ENCODE measurements around the gene ELF1. TPM values are rescaled to one million over a fixed set of nuclear protein-coding genes. Genes with fewer than 3 reads are reported as not detected.

The ELF1 gene
- total and polyA plus RNA-seq, 9 donors: 21.7 to 39.5 (median 28.7) TPM

- H3K27ac ChIP-seq (ENCODE audit: low read length): no peak overlapping the region
- peaks cover 15% of the 10 kb centered on the region for H3K4me1 ChIP-seq (ENCODE audit: control insufficient read depth, insufficient read depth, low read length)
- no peak overlapping the region for H3K4me3 ChIP-seq (ENCODE audit: low read length)
- no peak for DNase-seq
- no peaks in the 10 kb centered on the region for H3K27me3 ChIP-seq (ENCODE audit: control insufficient read depth, insufficient read depth, low read length)
- peaks cover 8% of the 10 kb centered on the region for H3K36me3 ChIP-seq (ENCODE audit: control insufficient read depth, insufficient read depth, low read length)
- no peaks in the 10 kb centered on the region for H3K9me3 ChIP-seq (replicated peaks; ENCODE audit: control insufficient read depth, low read depth, low read length)
- WGBS (ENCODE audit: insufficient coverage): 72% methylated on average over 3 of the region's 4 CpGs
Measured at GRCh38 chr13:41025518-41025917, 6.4 kb upstream of the ELF1 start.

GRCh38 chr13:41019578-41020347 lies 647 bp upstream of the ELF1 start:
- Histone ChIP-seq H3K4me1 (ENCODE audit: control insufficient read depth, insufficient read depth, low read length) (no peaks in the 10 kb centered on the region), H3K27ac (ENCODE audit: low read length) (no peak overlapping the region), H3K9me3 (replicated peaks; ENCODE audit: control insufficient read depth, low read depth, low read length) (no peaks in the 10 kb centered on the region), H3K4me3 (ENCODE audit: low read length) (no peak overlapping the region), H3K27me3 (ENCODE audit: control insufficient read depth, insufficient read depth, low read length) (no peaks in the 10 kb centered on the region), H3K36me3 (ENCODE audit: control insufficient read depth, insufficient read depth, low read length) (no peaks in the 10 kb centered on the region)
- WGBS (ENCODE audit: insufficient coverage): no CpG with 5 or more reads among the region's 2 CpGs
- DNase-seq: no peak

- H3K4me3 ChIP-seq (ENCODE audit: low read length): peak overlapping the region; percentile 4
- no peaks in the 10 kb centered on the region for H3K4me1 ChIP-seq (ENCODE audit: control insufficient read depth, insufficient read depth, low read length)
- no peaks in the 10 kb centered on the region for H3K9me3 ChIP-seq (replicated peaks; ENCODE audit: control insufficient read depth, low read depth, low read length)
- WGBS (ENCODE audit: insufficient coverage): no CpG with 5 or more reads among the region's 1 CpG
- no peaks in the 10 kb centered on the region for H3K36me3 ChIP-seq (ENCODE audit: control insufficient read depth, insufficient read depth, low read length)
- peak overlapping the region; percentile 56 for H3K27ac ChIP-seq (ENCODE audit: low read length)
- DNase-seq: no peak
- H3K27me3 ChIP-seq (ENCODE audit: control insufficient read depth, insufficient read depth, low read length): no peaks in the 10 kb centered on the region
Measured at GRCh38 chr13:41018602-41018948, 541 bp downstream of the ELF1 start.

- 100% methylated on average over 2 of the region's 3 CpGs for WGBS (ENCODE audit: insufficient coverage)
- DNase-seq: no peak
- Histone ChIP-seq H3K36me3 (ENCODE audit: control insufficient read depth, insufficient read depth, low read length) (no peaks in the 10 kb centered on the region), H3K27me3 (ENCODE audit: control insufficient read depth, insufficient read depth, low read length) (no peaks in the 10 kb centered on the region), H3K4me3 (ENCODE audit: low read length) (no peak overlapping the region), H3K9me3 (replicated peaks; ENCODE audit: control insufficient read depth, low read depth, low read length) (no peaks in the 10 kb centered on the region), H3K4me1 (ENCODE audit: control insufficient read depth, insufficient read depth, low read length) (no peaks in the 10 kb centered on the region), H3K27ac (ENCODE audit: low read length) (no peak overlapping the region)
Measured at GRCh38 chr13:41017817-41018601, 1.1 kb downstream of the ELF1 start.

- no peaks in the 10 kb centered on the region for H3K9me3 ChIP-seq (replicated peaks; ENCODE audit: control insufficient read depth, low read depth, low read length)
- 83% methylated on average over 1 of the region's 2 CpGs for WGBS (ENCODE audit: insufficient coverage)
- no peaks in the 10 kb centered on the region for H3K27me3 ChIP-seq (ENCODE audit: control insufficient read depth, insufficient read depth, low read length)
- H3K4me1 ChIP-seq (ENCODE audit: control insufficient read depth, insufficient read depth, low read length): no peaks in the 10 kb centered on the region
- peak; percentile 16 for DNase-seq
- H3K36me3 ChIP-seq (ENCODE audit: control insufficient read depth, insufficient read depth, low read length): no peaks in the 10 kb centered on the region
- H3K4me3 ChIP-seq (ENCODE audit: low read length): no peak overlapping the region
- H3K27ac ChIP-seq (ENCODE audit: low read length): peak overlapping the region; percentile 5
Measured at GRCh38 chr13:41017159-41017558, 2.0 kb downstream of the ELF1 start.

GRCh38 chr13:41015920-41016319 lies 3.2 kb downstream of the ELF1 start:
- no peaks in the 10 kb centered on the region for H3K36me3 ChIP-seq (ENCODE audit: control insufficient read depth, insufficient read depth, low read length)
- H3K4me3 ChIP-seq (ENCODE audit: low read length): no peak overlapping the region
- no peak overlapping the region for H3K27ac ChIP-seq (ENCODE audit: low read length)
- WGBS (ENCODE audit: insufficient coverage): 100% methylated on average over 3 of the region's 6 CpGs
- no peaks in the 10 kb centered on the region for H3K9me3 ChIP-seq (replicated peaks; ENCODE audit: control insufficient read depth, low read depth, low read length)
- no peaks in the 10 kb centered on the region for H3K4me1 ChIP-seq (ENCODE audit: control insufficient read depth, insufficient read depth, low read length)
- no peaks in the 10 kb centered on the region for H3K27me3 ChIP-seq (ENCODE audit: control insufficient read depth, insufficient read depth, low read length)
- no peak for DNase-seq

GRCh38 chr13:41013835-41014234 lies 5.3 kb downstream of the ELF1 start:
- H3K9me3 ChIP-seq (replicated peaks; ENCODE audit: control insufficient read depth, low read depth, low read length): no peaks in the 10 kb centered on the region
- no peak for DNase-seq
- no peaks in the 10 kb centered on the region for H3K27me3 ChIP-seq (ENCODE audit: control insufficient read depth, insufficient read depth, low read length)
- H3K36me3 ChIP-seq (ENCODE audit: control insufficient read depth, insufficient read depth, low read length): no peaks in the 10 kb centered on the region
- H3K4me1 ChIP-seq (ENCODE audit: control insufficient read depth, insufficient read depth, low read length): no peaks in the 10 kb centered on the region
- no CpG with 5 or more reads among the region's 2 CpGs for WGBS (ENCODE audit: insufficient coverage)
- no peak overlapping the region for H3K27ac ChIP-seq (ENCODE audit: low read length)
- no peak overlapping the region for H3K4me3 ChIP-seq (ENCODE audit: low read length)

- H3K4me3 ChIP-seq (ENCODE audit: low read length): no peak overlapping the region
- WGBS (ENCODE audit: insufficient coverage): no CpG with 5 or more reads among the region's 2 CpGs
- no peaks in the 10 kb centered on the region for H3K36me3 ChIP-seq (ENCODE audit: control insufficient read depth, insufficient read depth, low read length)
- H3K9me3 ChIP-seq (replicated peaks; ENCODE audit: control insufficient read depth, low read depth, low read length): no peaks in the 10 kb centered on the region
- DNase-seq: no peak
- H3K4me1 ChIP-seq (ENCODE audit: control insufficient read depth, insufficient read depth, low read length): no peaks in the 10 kb centered on the region
- no peak overlapping the region for H3K27ac ChIP-seq (ENCODE audit: low read length)
- no peaks in the 10 kb centered on the region for H3K27me3 ChIP-seq (ENCODE audit: control insufficient read depth, insufficient read depth, low read length)
Measured at GRCh38 chr13:41012536-41012935, 6.6 kb downstream of the ELF1 start.

- 100% methylated on average over 1 of the region's 4 CpGs for WGBS (ENCODE audit: insufficient coverage)
- Histone ChIP-seq H3K36me3 (ENCODE audit: control insufficient read depth, insufficient read depth, low read length) (no peaks in the 10 kb centered on the region), H3K9me3 (replicated peaks; ENCODE audit: control insufficient read depth, low read depth, low read length) (no peaks in the 10 kb centered on the region), H3K4me1 (ENCODE audit: control insufficient read depth, insufficient read depth, low read length) (no peaks in the 10 kb centered on the region), H3K27ac (ENCODE audit: low read length) (no peak overlapping the region), H3K27me3 (ENCODE audit: control insufficient read depth, insufficient read depth, low read length) (no peaks in the 10 kb centered on the region), H3K4me3 (ENCODE audit: low read length) (no peak overlapping the region)
- no peak for DNase-seq
Measured at GRCh38 chr13:41011382-41011956, 7.6 kb downstream of the ELF1 start.

GRCh38 chr13:41008349-41008980 lies 10.7 kb downstream of the ELF1 start:
- no peaks in the 10 kb centered on the region for H3K36me3 ChIP-seq (ENCODE audit: control insufficient read depth, insufficient read depth, low read length)
- no peak overlapping the region for H3K4me3 ChIP-seq (ENCODE audit: low read length)
- H3K9me3 ChIP-seq (replicated peaks; ENCODE audit: control insufficient read depth, low read depth, low read length): no peaks in the 10 kb centered on the region
- no peaks in the 10 kb centered on the region for H3K27me3 ChIP-seq (ENCODE audit: control insufficient read depth, insufficient read depth, low read length)
- H3K4me1 ChIP-seq (ENCODE audit: control insufficient read depth, insufficient read depth, low read length): no peaks in the 10 kb centered on the region
- H3K27ac ChIP-seq (ENCODE audit: low read length): no peak overlapping the region
- no peak for DNase-seq
- no CpG with 5 or more reads among the region's 2 CpGs for WGBS (ENCODE audit: insufficient coverage)

Measured in muscle of leg (tissue), 11 donors.